Measurements from ENCODE around the gene FIG4. TPM values are rescaled to one million over a fixed set of nuclear protein-coding genes. Genes with fewer than 3 reads are reported as not detected.
A peak's percentile ranks its signal among the peaks of the same experiment; 100 is the strongest.
"Not testable (repeated sequence)": the region's sequence is repeated elsewhere in the genome, so short reads cannot be mapped to it uniquely, and the experiment has no call there.

The FIG4 gene
- total RNA-seq, 8 experiments from 2014 or later, result 5.2 to 25.1 (median 18.7) TPM

DNA sequence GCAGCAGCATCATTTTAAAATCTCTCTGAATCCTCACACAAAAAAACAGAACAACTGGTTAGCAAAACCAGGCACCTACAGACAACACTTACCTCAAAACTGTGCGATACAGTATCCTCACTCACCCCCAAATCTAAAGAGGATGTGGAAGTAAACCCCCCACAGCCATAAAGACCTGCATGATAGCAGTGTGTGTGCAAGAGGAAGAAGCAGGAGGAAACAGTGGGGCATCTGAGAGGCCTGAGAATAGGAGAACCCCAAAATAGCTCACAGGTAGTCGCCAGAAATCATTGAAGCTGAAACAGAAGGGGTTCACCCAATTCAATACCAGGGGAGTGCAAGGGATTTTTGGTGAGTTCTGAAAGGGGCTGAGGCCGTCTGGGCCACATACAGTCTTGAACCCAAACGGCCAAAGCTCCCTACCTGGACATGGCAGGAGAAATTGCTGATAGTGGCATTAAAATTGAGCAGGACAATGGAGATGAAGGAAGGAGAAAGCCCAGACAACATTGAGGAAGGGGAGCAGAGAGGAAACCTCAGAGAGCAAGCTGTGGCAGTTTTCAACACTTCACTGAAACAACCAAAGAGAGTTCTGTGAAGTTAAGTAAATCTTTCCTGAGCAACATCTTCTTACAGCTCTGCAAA, 129.7 kb downstream of the FIG4 start:
- Histone ChIP-seq H3K4me3 (no peak overlapping the region), H3K27ac (no peak overlapping the region), H3K4me1 (replicated peaks in 1 of 2) (no peaks in the 10 kb centered on the region)
- in situ Hi-C loops (cut with MboI; ENCODE audit: low pct_unique_long_range_greater_than_20kb in 2 of 9, low sequenced_read_pairs in 9 of 9, unreplicated experiment in 9 of 9), result no loop called here
- no peak for ATAC-seq (replicated peaks in 6 of 8)
- WGBS, 10 experiments, result 66 to 100% (median 80%) methylated on average over 1 to 3 of the region's 4 CpGs; no CpG with 5 or more reads in 2 of the 10 experiments

DNA sequence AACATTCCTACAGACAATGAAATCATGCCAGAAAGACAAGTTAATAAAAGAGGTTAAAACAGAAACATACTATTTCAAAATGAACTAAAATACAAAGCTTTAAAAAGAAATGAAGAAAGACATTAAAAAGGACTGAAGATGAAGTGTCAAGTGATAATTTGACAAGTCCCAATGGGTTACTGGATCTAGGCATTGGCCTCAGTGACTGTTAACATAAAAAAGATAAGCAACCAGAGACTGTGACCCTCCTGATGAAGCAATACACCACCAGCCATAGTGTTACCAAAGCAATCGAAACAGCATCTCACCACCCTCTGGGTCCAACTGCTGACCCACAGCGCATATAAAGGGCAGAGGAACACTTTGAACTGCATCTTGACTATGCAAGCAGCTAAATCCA, 130.3 kb downstream of the FIG4 start:
- H3K27ac ChIP-seq, result no peak overlapping the region
- H3K4me3 ChIP-seq, result no peak overlapping the region
- no peaks in the 10 kb centered on the region for H3K4me1 ChIP-seq (replicated peaks in 1 of 2)
- WGBS, 10 experiments, result 61 to 100% (median 85%) methylated on average over 1 to 2 of the region's 2 CpGs; no CpG with 5 or more reads in 4 of the 10 experiments
- no peak for ATAC-seq (replicated peaks in 6 of 8)
- in situ Hi-C loops (cut with MboI; ENCODE audit: low pct_unique_long_range_greater_than_20kb in 2 of 9, low sequenced_read_pairs in 9 of 9, unreplicated experiment in 9 of 9), result no loop called here

DNA sequence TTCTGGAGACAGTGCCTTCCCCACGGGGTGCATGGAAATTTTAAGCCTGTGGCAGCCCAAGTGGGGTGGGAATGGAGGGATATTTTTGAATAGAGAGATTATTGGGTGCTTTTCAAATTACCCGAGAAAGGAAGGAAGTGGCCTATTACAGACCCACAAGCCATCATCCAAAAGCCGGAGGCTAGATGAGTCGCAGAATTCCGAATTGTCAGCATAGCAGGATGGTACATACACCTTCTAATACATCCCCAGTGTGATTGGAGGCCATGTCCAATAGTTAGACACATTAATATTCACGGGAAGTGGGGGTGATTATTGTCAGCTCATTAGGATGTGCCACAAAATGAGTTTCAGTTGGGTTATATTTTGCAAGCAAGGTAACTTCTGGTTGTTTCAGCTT, 133.0 kb downstream of the FIG4 start:
- in situ Hi-C loops (cut with MboI; ENCODE audit: low pct_unique_long_range_greater_than_20kb in 2 of 9, low sequenced_read_pairs in 9 of 9, unreplicated experiment in 9 of 9), result no loop called here
- H3K4me1 ChIP-seq (replicated peaks in 1 of 2), result no peaks in the 10 kb centered on the region
- ATAC-seq (replicated peaks in 6 of 8), result no peak
- H3K27ac ChIP-seq, result no peak overlapping the region
- H3K4me3 ChIP-seq, result no peak overlapping the region
- WGBS, 10 experiments, result 50 to 100% (median 94%) methylated on average over 1 to 5 of the region's 6 CpGs; no CpG with 5 or more reads in 3 of the 10 experiments

DNA sequence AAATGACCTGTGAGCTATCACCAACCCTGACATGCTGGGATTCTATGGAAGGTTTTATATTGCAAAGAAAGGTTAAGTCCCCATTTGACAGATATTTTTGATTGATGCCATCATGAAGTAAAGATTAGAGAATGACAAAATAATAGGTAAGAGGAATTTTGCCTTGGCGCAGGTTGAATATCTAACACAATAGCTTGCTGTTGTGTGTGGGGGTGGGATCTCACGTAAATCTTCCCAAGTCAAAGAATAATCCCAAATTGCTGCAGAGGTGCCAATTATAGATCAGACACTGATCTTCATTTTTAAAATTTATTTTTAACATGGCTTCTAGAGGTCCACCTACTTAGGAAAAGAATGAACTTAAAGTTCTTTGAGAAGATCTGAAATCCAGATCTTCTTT, 135.5 kb downstream of the FIG4 start:
- H3K4me3 ChIP-seq, result no peak overlapping the region
- H3K27ac ChIP-seq, result no peak overlapping the region
- ATAC-seq (replicated peaks in 6 of 8), result no peak
- no peaks in the 10 kb centered on the region for H3K4me1 ChIP-seq (replicated peaks in 1 of 2)
- in situ Hi-C loops (cut with MboI; ENCODE audit: low pct_unique_long_range_greater_than_20kb in 2 of 9, low sequenced_read_pairs in 9 of 9, unreplicated experiment in 9 of 9), result no loop called here
- WGBS, 10 experiments, result 86 to 100% (median 100%) methylated on average over 1 to 2 of the region's 2 CpGs

DNA sequence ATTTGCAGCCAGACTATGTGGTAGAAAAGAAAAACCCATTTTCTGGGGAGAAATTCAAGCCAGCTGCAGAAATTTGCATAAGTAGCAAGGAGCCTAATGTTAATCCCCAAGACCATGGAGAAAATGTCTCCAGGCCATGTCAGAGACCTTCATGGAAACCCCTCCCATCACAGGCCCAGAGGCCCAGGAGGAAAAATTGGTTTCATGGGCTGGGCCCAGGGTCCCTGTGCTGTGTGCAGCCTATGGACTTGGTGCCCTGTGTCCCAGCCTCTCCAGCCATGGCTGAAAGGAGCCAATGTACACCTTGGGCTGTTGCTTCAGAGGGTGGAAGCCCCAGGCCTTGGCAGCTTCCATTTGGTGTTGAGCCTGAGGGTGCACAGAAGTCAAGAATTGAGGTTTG, 140.3 kb downstream of the FIG4 start:
- H3K27ac ChIP-seq; H3K4me1 ChIP-seq (replicated peaks in 1 of 2); ATAC-seq (replicated peaks in 6 of 8); H3K4me3 ChIP-seq; in situ Hi-C loops (cut with MboI; ENCODE audit: low pct_unique_long_range_greater_than_20kb in 2 of 9, low sequenced_read_pairs in 9 of 9, unreplicated experiment in 9 of 9): not testable (repeated sequence)

DNA sequence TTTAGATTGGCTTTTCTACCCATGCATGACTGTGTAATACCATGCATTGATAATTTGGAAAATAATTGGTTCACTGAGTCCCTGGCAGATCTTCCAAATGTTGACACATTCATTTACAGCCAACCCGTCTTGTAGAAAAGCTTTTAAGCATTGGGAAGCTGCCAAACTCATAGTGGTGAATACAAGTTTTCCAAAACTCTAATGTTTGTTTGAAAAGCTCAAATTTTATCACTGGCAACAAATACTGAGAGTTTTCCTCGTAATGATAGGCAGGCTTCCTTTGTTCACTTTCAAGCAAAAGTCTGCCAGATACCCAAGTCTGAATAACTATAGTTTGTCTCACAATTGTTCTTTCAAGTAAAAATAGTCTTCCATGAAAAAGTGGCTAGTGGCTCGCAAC, 143.0 kb downstream of the FIG4 start:
- ATAC-seq (replicated peaks in 6 of 8), result no peak
- H3K4me1 ChIP-seq (replicated peaks in 1 of 2), result no peaks in the 10 kb centered on the region
- H3K4me3 ChIP-seq, result no peak overlapping the region
- in situ Hi-C loops (cut with MboI; ENCODE audit: low pct_unique_long_range_greater_than_20kb in 2 of 9, low sequenced_read_pairs in 9 of 9, unreplicated experiment in 9 of 9), result no loop called here
- 0 to 100% (median 45%) methylated on average over 1 to 3 of the region's 3 CpGs; no CpG with 5 or more reads in 3 of the 10 experiments for WGBS, 10 experiments
- H3K27ac ChIP-seq, result no peak overlapping the region

DNA sequence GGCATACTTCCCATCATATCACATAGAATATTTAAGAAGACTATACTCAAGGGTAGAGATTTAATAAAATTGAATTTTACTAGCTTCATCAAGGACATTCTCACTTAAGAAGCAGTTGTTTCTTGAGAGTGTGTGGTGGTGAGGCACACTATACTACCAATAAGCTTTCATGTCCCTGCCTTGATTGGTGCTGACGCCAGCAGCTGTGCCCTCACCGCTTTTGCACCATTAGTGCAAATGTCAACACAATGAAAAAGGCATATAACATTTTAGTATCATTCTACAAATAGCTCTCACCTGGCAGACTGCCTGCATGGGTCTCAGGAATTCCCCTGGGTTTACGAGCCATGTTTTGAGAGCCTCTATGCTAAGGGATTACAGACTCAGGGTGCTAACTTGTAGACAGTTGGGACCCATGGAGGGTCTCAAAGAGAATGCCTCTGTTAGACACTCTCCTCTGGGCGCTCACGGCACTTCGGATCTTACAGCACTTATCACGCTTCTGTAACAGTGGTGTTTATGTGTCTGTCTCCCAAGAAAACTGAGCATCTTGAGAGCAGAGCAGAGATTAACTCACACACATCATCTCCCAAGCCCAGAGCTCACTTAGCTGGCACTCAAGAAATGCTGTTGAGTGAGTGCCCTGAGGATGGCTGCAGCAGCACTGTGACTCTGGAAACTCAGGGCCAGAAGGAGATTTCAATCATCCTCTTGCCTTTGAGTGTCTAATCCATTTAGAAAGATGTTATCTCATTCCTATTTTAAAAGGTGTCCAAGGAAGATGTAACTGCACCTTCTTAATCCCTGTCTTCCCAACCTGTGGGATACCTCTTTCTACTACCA, 143.7 kb downstream of the FIG4 start:
- 60 to 100% (median 82%) methylated on average over 1 to 6 of the region's 7 CpGs; no CpG with 5 or more reads in 3 of the 10 experiments for WGBS, 10 experiments
- no peak overlapping the region for H3K27ac ChIP-seq
- in situ Hi-C loops (cut with MboI; ENCODE audit: low pct_unique_long_range_greater_than_20kb in 2 of 9, low sequenced_read_pairs in 9 of 9, unreplicated experiment in 9 of 9), result no loop called here
- H3K4me3 ChIP-seq, result no peak overlapping the region
- no peaks in the 10 kb centered on the region for H3K4me1 ChIP-seq (replicated peaks in 1 of 2)
- no peak for ATAC-seq (replicated peaks in 6 of 8)

DNA sequence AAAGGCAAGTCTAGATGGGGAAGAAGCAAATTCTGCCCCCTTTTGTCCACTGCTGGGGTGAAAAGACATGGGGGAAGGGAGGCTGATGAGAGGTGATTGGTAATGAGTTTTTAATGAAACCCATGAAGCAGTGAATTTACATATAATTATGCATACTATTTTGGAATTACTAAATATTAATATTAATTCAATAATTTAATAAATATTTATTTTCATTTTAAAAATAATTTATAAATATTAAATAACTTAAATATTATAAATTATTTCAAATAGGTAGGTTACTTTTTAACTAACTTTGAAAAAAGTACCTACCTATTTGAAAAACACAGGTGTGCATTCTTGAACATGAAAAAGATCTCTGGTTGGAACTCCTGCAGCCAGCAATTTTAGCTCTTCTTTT, 148.9 kb downstream of the FIG4 start:
- in situ Hi-C loops (cut with MboI; ENCODE audit: low pct_unique_long_range_greater_than_20kb in 2 of 9, low sequenced_read_pairs in 9 of 9, unreplicated experiment in 9 of 9), result no loop called here
- no peak for ATAC-seq (replicated peaks in 6 of 8)
- Histone ChIP-seq H3K27ac (no peak overlapping the region), H3K4me1 (replicated peaks in 1 of 2) (no peaks in the 10 kb centered on the region), H3K4me3 (no peak overlapping the region)

DNA sequence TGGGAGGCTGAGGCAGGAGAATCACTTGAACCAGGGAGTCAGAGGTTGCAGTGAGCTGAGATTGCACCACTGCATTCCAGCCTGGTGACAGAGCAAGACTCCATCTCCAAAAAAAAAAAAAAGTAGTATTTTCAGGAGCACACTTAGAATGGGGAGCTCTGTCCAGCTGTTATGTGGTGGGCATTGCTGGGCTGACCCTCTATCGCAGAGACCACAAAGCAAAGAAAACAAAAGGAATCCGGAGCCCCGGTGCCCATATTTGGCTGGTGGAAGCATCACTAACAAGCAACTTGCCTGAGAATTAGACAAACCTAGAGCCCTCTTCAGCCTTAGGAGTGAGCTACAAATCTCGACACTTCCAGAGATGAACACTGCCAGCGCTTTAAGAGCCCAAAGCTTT, 149.7 kb downstream of the FIG4 start:
- H3K27ac ChIP-seq, result no peak overlapping the region
- in situ Hi-C loops (cut with MboI; ENCODE audit: low pct_unique_long_range_greater_than_20kb in 2 of 9, low sequenced_read_pairs in 9 of 9, unreplicated experiment in 9 of 9), result no loop called here
- H3K4me1 ChIP-seq (replicated peaks in 1 of 2), result no peaks in the 10 kb centered on the region
- WGBS, 10 experiments, result 60 to 100% (median 90%) methylated on average over 1 to 5 of the region's 5 CpGs; no CpG with 5 or more reads in 1 of the 10 experiments
- no peak overlapping the region for H3K4me3 ChIP-seq
- no peak for ATAC-seq (replicated peaks in 6 of 8)

DNA sequence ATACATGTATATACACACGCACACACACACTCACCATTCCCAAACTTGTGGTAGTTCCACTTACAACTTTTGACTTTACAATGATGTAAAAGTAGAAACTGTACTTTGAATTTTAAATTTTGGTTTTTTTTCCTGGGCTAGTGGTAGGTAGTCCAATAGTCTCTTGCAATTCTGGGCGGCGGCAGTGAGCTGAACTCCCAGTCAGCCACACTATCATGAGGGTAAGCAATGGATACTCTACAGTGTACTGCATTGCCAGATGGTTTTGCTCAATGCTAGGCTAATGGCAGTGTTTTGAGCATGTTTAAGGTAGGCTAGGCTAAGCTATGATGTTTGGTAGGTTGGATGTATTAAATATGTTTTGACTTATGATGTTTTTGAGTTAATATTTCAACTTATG, 150.8 kb downstream of the FIG4 start:
- 40 to 100% (median 75%) methylated on average over 1 to 3 of the region's 3 CpGs; no CpG with 5 or more reads in 4 of the 10 experiments for WGBS, 10 experiments
- no peak overlapping the region for H3K4me3 ChIP-seq
- ATAC-seq (replicated peaks in 6 of 8), result peak in 3 of 8 experiments; percentile 41 to 78 (median 58)
- in situ Hi-C loops (cut with MboI; ENCODE audit: low pct_unique_long_range_greater_than_20kb in 2 of 9, low sequenced_read_pairs in 9 of 9, unreplicated experiment in 9 of 9), result no loop called here
- no peak overlapping the region for H3K27ac ChIP-seq
- no peaks in the 10 kb centered on the region for H3K4me1 ChIP-seq (replicated peaks in 1 of 2)

DNA sequence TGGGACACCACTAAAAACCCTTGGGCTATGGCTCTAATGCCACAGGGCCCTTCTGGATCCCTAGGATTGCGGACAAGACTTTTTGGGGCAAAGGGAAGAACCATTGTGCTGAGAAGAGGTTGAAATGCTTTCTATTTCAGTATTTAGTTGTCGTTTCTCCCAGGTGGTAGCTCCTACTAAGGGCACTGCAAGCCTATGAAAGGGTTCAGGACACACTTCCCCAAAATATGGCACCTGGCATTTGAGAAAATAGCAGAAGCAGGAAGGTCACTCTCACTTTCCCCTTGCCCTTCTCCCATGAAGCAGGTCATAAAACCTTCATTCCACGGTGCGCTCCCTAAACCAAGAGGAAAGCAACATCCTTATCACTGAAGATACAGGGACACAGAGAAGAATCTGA, 161.6 kb downstream of the FIG4 start:
- in situ Hi-C loops (cut with MboI; ENCODE audit: low pct_unique_long_range_greater_than_20kb in 2 of 9, low sequenced_read_pairs in 9 of 9, unreplicated experiment in 9 of 9), result no loop called here

DNA sequence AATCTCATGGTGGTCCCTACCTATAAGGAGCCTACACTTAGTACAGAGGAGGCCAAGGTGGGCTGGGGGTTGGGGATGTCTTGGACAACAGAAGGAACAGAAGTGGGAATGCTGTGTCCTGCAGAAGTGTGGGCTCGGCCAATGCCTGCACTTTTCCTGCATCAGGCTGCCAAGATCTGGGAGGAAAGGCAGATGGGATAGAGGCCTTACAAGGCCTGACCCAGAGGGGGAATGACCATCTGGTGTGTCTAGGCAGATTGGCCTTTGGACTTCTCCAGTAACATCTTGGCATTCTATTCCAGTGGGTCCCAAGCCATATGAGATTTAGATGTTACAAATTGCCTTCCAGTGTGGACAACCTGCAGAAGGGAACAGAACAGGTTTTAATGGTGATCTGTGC, 162.3 kb downstream of the FIG4 start:
- WGBS, 10 experiments, result 44 to 83% (median 83%) methylated on average over 1 of the region's 1 CpG; no CpG with 5 or more reads in 7 of the 10 experiments
- Histone ChIP-seq H3K4me3 (no peak overlapping the region), H3K4me1 (replicated peaks in 1 of 2) (no peaks in the 10 kb centered on the region), H3K27ac (no peak overlapping the region)
- ATAC-seq (replicated peaks in 6 of 8), result no peak
- in situ Hi-C loops (cut with MboI; ENCODE audit: low pct_unique_long_range_greater_than_20kb in 2 of 9, low sequenced_read_pairs in 9 of 9, unreplicated experiment in 9 of 9), result no loop called here

More for the DNA sequence above, 161.6 kb downstream of the FIG4 start:
- H3K4me3 ChIP-seq, result no peak overlapping the region
- ATAC-seq (replicated peaks in 6 of 8), result no peak
- 35 to 100% (median 94%) methylated on average over 1 to 4 of the region's 4 CpGs; no CpG with 5 or more reads in 3 of the 10 experiments for WGBS, 10 experiments
- H3K4me1 ChIP-seq (replicated peaks in 1 of 2), result no peaks in the 10 kb centered on the region
- H3K27ac ChIP-seq, result no peak overlapping the region

DNA sequence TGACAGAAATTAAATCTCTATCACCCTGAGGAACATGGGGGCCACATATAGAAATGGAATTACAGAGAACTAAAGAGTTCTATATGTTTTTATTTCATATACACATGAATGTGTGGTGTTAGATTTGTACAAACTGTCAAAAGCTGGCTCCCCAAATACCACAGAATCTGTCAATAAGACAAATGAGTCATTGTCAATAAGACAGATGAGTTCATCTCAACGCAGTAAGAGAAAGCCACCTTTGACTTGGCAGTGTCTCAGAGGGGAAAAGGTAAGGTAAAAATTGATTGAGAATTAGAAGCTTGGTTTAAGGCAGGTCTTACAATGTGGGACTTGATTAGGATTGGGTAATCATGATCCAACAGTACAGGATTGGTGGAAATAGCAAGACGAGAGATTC, 162.9 kb downstream of the FIG4 start:
- no peak for ATAC-seq (replicated peaks in 6 of 8)
- WGBS, 10 experiments, result 78 to 100% (median 100%) methylated on average over 1 to 2 of the region's 2 CpGs; no CpG with 5 or more reads in 3 of the 10 experiments
- in situ Hi-C loops (cut with MboI; ENCODE audit: low pct_unique_long_range_greater_than_20kb in 2 of 9, low sequenced_read_pairs in 9 of 9, unreplicated experiment in 9 of 9), result no loop called here
- H3K4me1 ChIP-seq (replicated peaks in 1 of 2), result no peaks in the 10 kb centered on the region
- H3K27ac ChIP-seq, result no peak overlapping the region
- H3K4me3 ChIP-seq, result no peak overlapping the region

Measured in motor neuron (in vitro differentiated cells).